Stimulated activated CD4-positive, alpha-beta T cell treated with anti-CD3 and anti-CD28 coated beads, Interleukin-4, amount 100 ng/mL, for 4 hours (primary cell): Measurements from ENCODE around the gene CRIP2.
A peak's percentile ranks its signal among the peaks of the same experiment; 100 is the strongest.

Experiments used
- DNase-seq, 2 experiments: peaks; one replicate each; pipeline ENCODE4 v3.0.0-alpha.2; 2020

Gene CRIP2

GRCh38 chr14:105445290-105445689 is 29.3 kb upstream of the CRIP2 start:
- no peak for DNase-seq

- DNase-seq, result no peak
These were observed 28.4 kb upstream of the CRIP2 start for GRCh38 chr14:105445901-105446845.

GRCh38 chr14:105446971-105447370 is 27.6 kb upstream of the CRIP2 start:
- DNase-seq, result no peak

DNA sequence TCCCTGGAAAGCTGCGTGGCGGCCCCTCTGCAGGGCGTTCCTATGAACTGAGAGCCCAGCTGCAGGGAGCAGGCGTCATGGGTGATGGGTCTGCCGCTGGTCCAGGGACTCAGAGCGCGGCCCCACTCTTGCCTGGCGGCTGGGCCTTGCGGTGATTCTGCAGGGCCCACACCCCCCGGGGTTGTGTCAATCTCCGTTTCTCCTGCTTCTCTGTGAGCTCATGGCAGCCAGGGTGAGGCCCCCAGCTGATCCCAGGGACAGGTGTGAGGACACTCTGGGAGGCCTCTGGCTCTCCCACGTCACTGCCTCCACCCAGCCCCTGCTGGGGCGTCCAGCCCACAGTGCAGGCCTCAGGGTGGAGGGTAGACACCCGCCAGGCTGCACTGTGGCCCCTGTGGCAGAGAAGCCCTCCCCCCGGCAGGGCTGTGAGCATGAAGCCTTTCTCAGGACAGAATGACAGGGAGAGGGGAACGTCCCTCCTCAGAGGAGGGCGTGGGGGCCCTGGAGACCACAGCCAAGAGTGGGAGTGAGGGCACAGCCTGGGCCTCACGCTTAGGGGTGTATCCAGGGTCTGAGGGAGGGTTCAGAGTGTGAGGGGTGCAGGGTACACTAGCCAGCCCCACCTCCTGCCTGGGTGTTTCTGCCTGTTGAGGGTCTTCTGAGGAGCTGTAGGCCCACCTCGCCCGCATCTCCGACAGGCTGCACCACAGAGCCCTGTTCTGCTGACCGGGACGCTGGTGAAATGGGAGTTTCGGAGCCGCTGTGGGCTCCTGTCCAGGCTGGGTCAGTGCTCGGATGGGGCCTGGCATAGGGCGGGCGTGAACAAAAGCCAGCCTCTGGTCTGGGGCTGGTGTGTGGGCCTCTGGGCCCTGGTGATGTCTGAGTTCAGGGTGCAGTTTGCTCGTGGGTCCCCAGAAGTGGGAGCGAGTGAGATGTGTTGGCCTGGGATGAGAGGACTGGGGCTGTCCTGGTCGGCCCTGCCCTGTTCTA is 26.7 kb upstream of the CRIP2 start:
- DNase-seq, result no peak

DNA sequence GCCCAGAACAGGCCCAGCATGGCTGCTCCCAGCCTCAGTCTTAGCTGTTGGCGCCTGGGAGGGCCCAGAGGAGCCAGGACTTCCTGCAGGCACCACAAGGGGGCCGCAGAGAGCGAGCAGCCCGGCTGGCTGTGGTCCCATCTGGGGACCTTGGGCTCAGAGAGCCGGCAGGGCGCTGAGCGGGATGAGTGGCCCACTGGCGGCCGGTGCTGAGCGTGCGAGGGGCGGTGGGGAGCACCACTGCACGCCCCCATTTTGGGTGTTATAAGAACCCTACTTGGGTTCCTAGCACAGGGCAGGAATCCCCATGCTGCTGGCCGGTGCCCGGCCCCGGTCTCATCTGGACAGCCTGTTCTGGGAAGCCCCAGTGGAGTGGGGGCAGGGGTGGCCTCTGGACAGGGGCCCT is 25.9 kb upstream of the CRIP2 start:
- peak; percentile 57 to 59 for DNase-seq

GRCh38 chr14:105449276-105450122 is 25.1 kb upstream of the CRIP2 start:
- DNase-seq, result no peak

DNA sequence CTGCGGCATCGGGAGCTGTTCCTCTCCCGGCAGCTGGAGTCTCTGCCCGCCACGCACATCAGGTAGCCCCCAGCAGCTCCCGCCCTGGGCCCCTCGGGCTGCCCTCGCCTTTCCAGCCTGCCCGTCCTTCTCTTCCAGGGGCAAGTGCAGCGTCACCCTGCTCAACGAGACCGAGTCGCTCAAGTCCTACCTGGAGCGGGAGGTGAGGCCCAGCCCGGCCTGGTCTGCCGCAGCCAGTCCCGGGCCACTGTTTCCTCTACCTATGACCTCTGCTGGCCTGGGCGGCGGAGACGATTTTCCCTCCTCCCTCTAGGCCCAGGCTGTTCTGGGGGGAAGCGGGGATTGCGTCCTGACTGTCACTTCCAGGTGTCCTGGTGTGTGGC is 24.5 kb upstream of the CRIP2 start:
- DNase-seq, result no peak

DNA sequence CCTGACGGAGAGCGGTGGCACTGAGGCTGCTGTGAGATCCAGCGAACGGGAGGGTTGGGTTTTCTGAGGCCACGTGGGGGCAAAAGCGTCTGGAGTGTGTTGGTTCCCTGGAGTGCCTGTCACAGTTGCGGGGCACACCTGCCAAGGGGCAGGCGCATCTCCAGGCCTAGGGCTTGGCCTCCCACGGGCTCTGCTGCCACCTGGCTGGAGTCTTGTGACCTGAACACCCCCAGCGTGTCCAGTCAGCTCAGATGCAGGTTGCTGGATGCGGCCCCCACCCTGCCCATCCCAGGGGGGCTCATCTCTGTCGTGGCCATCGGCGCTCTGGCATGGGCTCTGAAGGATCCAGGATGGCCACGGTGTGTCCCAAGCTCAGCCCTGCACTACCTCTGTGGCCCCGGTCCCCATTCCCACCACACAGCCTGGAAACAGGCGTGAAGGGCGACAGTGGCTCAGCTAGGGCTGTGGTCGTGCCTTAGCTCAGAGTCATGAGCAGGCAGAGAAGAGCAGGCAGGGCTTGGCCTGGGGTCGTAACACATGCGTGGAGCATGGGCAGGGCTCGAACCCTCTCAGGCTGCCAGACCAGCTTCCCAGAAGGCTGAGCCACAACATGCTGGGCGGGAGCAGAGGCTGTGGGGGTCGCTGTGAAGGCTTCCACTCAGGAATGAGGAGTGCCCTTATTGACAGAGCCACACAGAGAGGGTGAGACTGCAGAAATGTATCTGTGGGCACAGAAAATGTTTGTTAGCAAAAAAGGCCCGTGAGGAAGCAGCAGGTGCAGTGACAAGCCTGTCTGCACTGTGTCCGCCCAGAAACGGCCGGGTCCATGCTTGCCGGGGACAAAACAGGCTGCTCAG is 23.5 kb upstream of the CRIP2 start:
- no peak for DNase-seq

- DNase-seq, result no peak
These were observed 21.7 kb upstream of the CRIP2 start for GRCh38 chr14:105452963-105453362.

DNA sequence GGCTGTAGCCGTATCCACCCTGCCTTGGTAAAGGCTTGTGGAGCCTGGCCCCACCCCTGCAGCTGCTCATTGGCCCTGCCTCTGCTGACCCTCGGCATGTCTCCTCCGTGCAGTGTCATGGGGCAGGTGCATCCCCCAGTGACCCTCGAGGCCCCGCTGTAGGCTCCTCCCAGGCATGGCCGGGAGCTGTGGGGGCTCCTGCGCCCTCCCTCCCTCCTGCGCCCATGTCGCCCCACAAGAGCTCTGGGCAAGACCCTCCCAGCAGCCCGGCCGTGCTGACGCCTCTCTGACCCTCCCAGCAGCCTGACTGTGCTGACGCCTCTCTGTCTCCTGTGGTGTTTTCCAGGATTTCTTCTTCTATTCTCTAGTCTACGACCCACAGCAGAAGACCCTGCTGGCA is 20.8 kb upstream of the CRIP2 start:
- no peak for DNase-seq

- no peak for DNase-seq
These were observed 19.5 kb upstream of the CRIP2 start for GRCh38 chr14:105455086-105455640.

GRCh38 chr14:105455766-105456660 is 18.6 kb upstream of the CRIP2 start:
- DNase-seq, result no peak

- no peak for DNase-seq
These were observed 17.6 kb upstream of the CRIP2 start for GRCh38 chr14:105456736-105457617.

DNA sequence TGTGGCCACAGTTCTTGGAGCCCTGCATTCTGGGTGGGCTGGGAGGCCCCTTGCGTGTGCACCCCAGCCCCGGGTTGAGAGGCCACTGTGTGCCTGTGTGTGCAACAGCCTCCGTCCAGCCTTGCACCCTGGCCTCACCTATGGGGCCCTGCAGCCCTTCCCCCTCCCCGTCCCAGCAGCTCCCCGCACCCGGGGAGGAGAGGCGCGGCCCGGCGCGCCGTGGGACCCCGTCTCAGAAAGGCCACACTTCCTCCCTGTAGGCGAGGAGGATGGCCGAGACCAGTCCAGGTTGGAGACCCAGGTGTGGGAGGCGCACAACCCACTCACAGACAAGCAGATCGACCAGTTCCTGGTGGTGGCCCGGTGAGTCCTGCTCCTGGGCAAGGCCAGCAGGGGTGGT is 16.6 kb upstream of the CRIP2 start:
- no peak for DNase-seq

- DNase-seq, result no peak
These were observed 16.1 kb upstream of the CRIP2 start for GRCh38 chr14:105458571-105458970.

DNA sequence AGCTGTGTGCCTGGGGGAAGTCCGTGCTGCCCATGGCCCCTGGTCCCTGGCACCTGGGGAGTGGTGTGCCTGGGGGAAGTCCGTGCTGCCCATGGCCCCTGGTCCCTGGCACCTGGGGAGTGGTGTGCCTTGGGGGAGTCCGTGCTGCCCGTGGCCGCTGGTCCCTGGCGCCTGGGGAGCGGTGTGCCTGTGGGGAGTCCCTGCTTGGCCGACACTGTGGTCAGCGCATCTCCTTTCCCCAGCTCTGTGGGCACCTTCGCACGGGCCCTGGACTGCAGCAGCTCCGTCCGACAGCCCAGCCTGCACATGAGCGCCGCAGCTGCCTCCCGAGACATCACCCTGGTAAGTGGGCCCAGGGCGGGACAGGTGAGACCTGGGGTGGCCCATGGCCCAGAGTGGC is 14.5 kb upstream of the CRIP2 start:
- DNase-seq, result no peak

- no peak for DNase-seq
These were observed 14.0 kb upstream of the CRIP2 start for GRCh38 chr14:105460616-105461015.

DNA sequence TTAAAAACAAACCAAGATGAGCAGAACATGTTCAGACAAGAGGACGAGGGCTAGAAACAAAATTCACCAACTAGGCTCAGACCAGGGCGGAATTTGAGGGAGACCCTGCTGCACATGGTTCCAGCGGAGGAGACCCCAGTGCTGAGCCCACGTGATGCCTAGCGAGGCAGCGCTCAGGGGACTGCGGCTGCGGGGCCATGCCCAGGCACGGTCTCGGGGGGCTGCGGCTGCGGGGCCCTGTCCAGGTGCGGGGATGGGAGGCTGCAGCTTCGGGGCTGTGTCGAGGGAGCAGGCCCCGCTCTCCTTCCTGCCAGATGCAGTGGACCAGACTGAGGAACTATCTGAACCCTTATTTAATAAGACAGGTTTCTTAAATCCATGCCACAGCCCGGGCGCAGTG is 12.7 kb upstream of the CRIP2 start:
- DNase-seq, result no peak

DNA sequence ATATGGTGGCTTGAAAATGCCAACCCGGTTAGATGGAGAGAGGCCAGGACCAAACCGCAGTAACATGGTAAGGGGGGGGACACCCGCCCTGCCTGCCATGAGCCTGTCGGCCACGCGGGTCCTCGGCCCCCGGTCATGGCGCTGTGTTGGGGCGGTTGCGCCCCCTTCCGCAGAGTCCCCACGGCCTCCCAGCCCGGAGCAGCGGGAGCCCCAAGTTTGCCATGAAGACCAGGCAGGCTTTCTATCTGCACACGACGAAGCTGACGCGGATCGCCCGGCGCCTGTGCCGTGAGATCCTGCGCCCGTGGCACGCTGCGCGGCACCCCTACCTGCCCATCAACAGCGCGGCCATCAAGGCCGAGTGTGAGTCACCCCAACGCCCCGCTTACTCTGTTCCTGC is 10.1 kb upstream of the CRIP2 start:
- DNase-seq, result no peak
